Nephron (organoid): ENCODE measurements around the gene INSL3.
"Not testable (repeated sequence)": the region's sequence is repeated elsewhere in the genome, so short reads cannot be mapped to it uniquely, and the experiment has no call there.

ENCODE experiments used
- H3K27ac Mint-ChIP-seq, 3 experiments: 2 replicates each; pipeline ENCODE4 v1.8.0; 2020; ENCODE audit warnings: mixed read lengths in 3 of 3, mild to moderate bottlenecking in 2 of 3, moderate library complexity in 1 of 3
- H3K27me3 Mint-ChIP-seq: 2 replicates; pipeline ENCODE4 v1.8.0; 2021; ENCODE audit warnings: low read depth, mild to moderate bottlenecking, moderate library complexity, mixed read lengths
- H3K36me3 Mint-ChIP-seq: 2 replicates; pipeline ENCODE4 v1.8.0; 2020; ENCODE audit warnings: low read depth, mixed read lengths
- H3K4me1 Mint-ChIP-seq: 2 replicates; pipeline ENCODE4 v1.8.0; 2020; ENCODE audit warnings: mixed read lengths
- H3K4me3 Mint-ChIP-seq, 3 experiments: 2 replicates each; pipeline ENCODE4 v1.8.0; 2020; ENCODE audit warnings: mild to moderate bottlenecking in 3 of 3, mixed read lengths in 3 of 3, moderate library complexity in 2 of 3
- H3K9me3 Mint-ChIP-seq: 2 replicates; pipeline ENCODE4 v1.8.0; 2020; ENCODE audit warnings: mixed read lengths
- TF ChIP-seq, protein P1 (sequence below), 3 experiments: fragments of 200-600 bp; sonication (generic); IDR thresholded peaks; one replicate each; pipeline ENCODE4 v1.5.0; 2021; ENCODE audit warnings: antibody characterized with exemption in 3 of 3; ENCODE audit not compliant: unreplicated experiment in 3 of 3

Gene INSL3

DNA sequence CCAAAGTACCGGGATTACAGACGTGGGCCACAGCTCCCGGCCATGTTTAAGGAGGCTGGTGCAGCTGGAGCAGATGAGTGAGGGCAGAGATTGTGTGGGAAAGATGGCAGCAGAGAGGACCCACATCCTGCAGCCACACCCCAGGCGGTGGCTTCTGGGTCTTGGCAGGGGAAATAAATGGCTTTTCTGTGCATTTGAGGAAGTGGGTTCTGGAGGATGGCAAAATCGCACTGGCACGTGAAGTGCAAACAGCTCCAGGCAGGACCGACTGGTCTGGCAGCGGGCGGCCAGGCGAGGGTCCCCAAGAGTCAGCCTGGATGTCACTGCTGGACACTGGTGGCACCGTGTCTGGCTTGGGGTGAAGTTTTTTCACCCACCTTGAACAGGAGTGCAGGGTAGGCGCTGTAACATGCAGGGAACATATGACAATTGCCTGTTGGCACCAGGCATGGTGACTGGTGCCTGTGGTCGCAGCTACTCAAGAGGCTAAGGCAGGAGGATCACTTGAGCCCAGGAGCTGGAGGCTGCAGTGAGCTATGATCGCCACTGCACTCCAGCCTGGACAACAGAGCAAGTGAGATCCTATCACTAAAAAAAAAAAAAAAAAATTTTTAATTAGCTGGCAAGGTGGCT is 17.9 kb downstream of the INSL3 start:
- Mint-ChIP-seq H3K4me3 (no peak overlapping the region), H3K27ac (no peak overlapping the region)
- TF ChIP-seq, protein P1, sequence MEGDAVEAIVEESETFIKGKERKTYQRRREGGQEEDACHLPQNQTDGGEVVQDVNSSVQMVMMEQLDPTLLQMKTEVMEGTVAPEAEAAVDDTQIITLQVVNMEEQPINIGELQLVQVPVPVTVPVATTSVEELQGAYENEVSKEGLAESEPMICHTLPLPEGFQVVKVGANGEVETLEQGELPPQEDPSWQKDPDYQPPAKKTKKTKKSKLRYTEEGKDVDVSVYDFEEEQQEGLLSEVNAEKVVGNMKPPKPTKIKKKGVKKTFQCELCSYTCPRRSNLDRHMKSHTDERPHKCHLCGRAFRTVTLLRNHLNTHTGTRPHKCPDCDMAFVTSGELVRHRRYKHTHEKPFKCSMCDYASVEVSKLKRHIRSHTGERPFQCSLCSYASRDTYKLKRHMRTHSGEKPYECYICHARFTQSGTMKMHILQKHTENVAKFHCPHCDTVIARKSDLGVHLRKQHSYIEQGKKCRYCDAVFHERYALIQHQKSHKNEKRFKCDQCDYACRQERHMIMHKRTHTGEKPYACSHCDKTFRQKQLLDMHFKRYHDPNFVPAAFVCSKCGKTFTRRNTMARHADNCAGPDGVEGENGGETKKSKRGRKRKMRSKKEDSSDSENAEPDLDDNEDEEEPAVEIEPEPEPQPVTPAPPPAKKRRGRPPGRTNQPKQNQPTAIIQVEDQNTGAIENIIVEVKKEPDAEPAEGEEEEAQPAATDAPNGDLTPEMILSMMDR (IDR thresholded peaks at IDR 0.05; ENCODE audit: unreplicated experiment in 3 of 3), result no peak

DNA sequence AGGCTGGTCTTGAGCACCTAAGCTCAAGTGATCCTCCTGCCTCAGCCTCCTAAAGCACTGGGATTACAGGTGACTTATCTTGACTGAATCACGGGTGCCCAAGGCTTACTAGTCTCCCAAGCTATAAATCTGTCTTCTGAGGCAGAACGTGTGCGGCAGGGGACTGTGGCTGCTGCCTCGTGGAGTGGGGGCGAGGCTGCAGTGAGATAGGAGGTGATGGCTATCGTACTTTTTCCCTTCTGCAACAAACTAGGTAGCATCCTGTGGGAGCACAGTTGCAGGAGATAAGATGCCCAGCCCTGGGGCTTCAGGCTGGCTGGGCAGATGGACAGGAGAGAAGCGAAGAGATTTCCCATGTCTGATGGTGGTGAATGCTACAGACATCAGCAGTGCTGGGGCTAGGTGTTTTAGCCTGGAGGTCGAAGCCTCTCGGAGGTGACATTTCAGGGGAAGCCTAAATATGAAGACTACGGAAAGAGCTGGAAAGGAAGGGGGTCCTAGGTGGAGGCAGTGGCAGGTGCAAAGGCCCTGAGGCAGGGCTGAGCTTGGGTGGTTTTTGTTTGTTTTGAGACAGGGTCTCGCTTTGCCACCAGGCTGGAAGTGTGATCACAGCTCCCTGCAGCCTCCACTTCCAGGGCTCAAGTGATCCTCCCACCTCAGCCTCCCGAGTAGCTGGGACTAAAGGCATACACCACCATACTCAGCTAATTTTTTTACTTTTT is 19.0 kb downstream of the INSL3 start:
- TF ChIP-seq, protein P1 (IDR thresholded peaks at IDR 0.05; ENCODE audit: unreplicated experiment in 3 of 3), result no peak
- H3K27ac Mint-ChIP-seq, result no peak overlapping the region
- no peaks in the 10 kb centered on the region for H3K9me3 Mint-ChIP-seq
- H3K4me3 Mint-ChIP-seq, result no peak overlapping the region
- no peaks in the 10 kb centered on the region for H3K4me1 Mint-ChIP-seq
- H3K27me3 Mint-ChIP-seq, result peaks cover 54% of the 10 kb centered on the region
- no peaks in the 10 kb centered on the region for H3K36me3 Mint-ChIP-seq

More for the DNA sequence above, 17.9 kb downstream of the INSL3 start:
- no peaks in the 10 kb centered on the region for H3K4me1 Mint-ChIP-seq
- H3K9me3 Mint-ChIP-seq, result no peaks in the 10 kb centered on the region
- H3K27me3 Mint-ChIP-seq, result peaks cover 44% of the 10 kb centered on the region
- no peaks in the 10 kb centered on the region for H3K36me3 Mint-ChIP-seq

- H3K27me3 Mint-ChIP-seq, result peaks cover 76% of the 10 kb centered on the region
- not testable (repeated sequence) for H3K27ac Mint-ChIP-seq, H3K4me3 Mint-ChIP-seq, H3K9me3 Mint-ChIP-seq, H3K36me3 Mint-ChIP-seq, H3K4me1 Mint-ChIP-seq
Measured at GRCh38 chr19:17798599-17798998, 22.7 kb downstream of the INSL3 start.

GRCh38 chr19:17797424-17798201 is 23.7 kb downstream of the INSL3 start:
- Mint-ChIP-seq H3K27me3 (peaks cover 77% of the 10 kb centered on the region), H3K9me3 (no peaks in the 10 kb centered on the region), H3K4me1 (no peaks in the 10 kb centered on the region), H3K27ac (no peak overlapping the region), H3K4me3 (no peak overlapping the region), H3K36me3 (no peaks in the 10 kb centered on the region)
- TF ChIP-seq, protein P1 (IDR thresholded peaks at IDR 0.05; ENCODE audit: unreplicated experiment in 3 of 3), result no peak

DNA sequence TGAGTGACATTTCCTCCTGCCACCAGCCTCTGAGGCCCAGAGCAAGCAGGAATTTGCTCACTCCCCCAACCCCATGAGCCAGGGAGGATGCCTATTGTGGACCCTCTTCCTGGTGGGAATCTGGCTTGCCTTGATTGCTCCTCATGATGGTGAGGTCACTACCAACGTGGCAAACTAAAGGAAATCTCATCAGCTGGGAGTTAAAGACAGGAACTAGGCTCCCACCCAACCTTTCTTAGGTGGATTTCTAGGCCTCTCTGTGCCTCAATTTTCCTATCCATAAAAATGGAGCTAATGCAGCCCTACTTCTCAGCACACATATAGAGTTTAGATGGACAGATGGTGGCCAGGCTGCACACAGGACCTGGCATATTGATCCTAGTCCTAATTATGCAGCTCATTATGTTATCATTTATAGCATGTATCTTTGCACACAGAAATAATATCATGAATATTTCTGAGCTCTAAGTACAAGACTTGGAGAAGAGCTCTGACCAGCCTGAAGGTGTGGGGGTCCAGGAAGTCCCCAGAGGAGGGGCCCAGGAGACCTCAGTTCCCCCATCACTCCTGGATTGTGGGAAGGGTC is 24.4 kb downstream of the INSL3 start:
- H3K4me1 Mint-ChIP-seq, result no peaks in the 10 kb centered on the region
- no peak overlapping the region for H3K4me3 Mint-ChIP-seq
- H3K27me3 Mint-ChIP-seq, result peaks cover 79% of the 10 kb centered on the region
- H3K27ac Mint-ChIP-seq, result no peak overlapping the region
- no peaks in the 10 kb centered on the region for H3K36me3 Mint-ChIP-seq
- H3K9me3 Mint-ChIP-seq, result no peaks in the 10 kb centered on the region
- TF ChIP-seq, protein P1 (IDR thresholded peaks at IDR 0.05; ENCODE audit: unreplicated experiment in 3 of 3), result no peak
